ENCODE results near the gene METTL15.

- TF ChIP-seq, protein P1, sequence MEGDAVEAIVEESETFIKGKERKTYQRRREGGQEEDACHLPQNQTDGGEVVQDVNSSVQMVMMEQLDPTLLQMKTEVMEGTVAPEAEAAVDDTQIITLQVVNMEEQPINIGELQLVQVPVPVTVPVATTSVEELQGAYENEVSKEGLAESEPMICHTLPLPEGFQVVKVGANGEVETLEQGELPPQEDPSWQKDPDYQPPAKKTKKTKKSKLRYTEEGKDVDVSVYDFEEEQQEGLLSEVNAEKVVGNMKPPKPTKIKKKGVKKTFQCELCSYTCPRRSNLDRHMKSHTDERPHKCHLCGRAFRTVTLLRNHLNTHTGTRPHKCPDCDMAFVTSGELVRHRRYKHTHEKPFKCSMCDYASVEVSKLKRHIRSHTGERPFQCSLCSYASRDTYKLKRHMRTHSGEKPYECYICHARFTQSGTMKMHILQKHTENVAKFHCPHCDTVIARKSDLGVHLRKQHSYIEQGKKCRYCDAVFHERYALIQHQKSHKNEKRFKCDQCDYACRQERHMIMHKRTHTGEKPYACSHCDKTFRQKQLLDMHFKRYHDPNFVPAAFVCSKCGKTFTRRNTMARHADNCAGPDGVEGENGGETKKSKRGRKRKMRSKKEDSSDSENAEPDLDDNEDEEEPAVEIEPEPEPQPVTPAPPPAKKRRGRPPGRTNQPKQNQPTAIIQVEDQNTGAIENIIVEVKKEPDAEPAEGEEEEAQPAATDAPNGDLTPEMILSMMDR (conservative IDR thresholded peaks at IDR 0.05; ENCODE audit: low read depth in 2 of 2): no peak
- TF ChIP-seq ZNF331 (CRISPR knock-in tag; IDR thresholded peaks at IDR 0.05; ENCODE audit: low read depth) (no peak), JUNB (IDR thresholded peaks at IDR 0.05; ENCODE audit: unreplicated experiment) (no peak), POLR2AphosphoS5 (IDR thresholded peaks at IDR 0.05; ENCODE audit: low read depth) (no peak), EZH2 (IDR thresholded peaks at IDR 0.05; ENCODE audit: low read depth, unreplicated experiment) (no peak), EZH2phosphoT487 (IDR thresholded peaks at IDR 0.05; ENCODE audit: unreplicated experiment) (no peak), CREB1 (CRISPR knock-in tag; IDR thresholded peaks at IDR 0.05; ENCODE audit: low read depth) (no peak)
These were observed 31.7 kb downstream of the METTL15 start for GRCh38 chr11:28139841-28140415.

All from GM23338 (cell line).